K562 (cell line): ENCODE measurements around the gene PSMA7.

ENCODE experiments used
- CTBP1 ChIP-seq: fragments of 450-650 bp; IDR thresholded peaks from 2 replicates; pipeline ENCODE4 v1.6.1; 2016; ENCODE audit warnings: borderline replicate concordance
- CTCF ChIP-seq, 3 experiments: IDR thresholded peaks in 2 of 3; conservative IDR thresholded peaks in 1 of 3; 2 replicates each; pipeline ENCODE4 v1.5.1; 2011 to 2012; ENCODE audit warnings: low read length in 3 of 3, mild to moderate bottlenecking in 3 of 3, control low read depth in 2 of 3, improper control_type of control experiment in 1 of 3, inconsistent platforms in 1 of 3, low read depth in 1 of 3, mixed read lengths in 1 of 3, moderate library complexity in 1 of 3; ENCODE audit not compliant: insufficient read depth in 2 of 3
- GTF2A2 ChIP-seq: IDR thresholded peaks from 2 replicates; pipeline ENCODE4 v1.6.1; 2016; ENCODE audit warnings: mild to moderate bottlenecking, missing genetic modification characterization, missing compliant biosample characterization
- KLF13 ChIP-seq: fragments of 450-650 bp; IDR thresholded peaks from 2 replicates; pipeline ENCODE4 v1.6.1; 2016; ENCODE audit warnings: missing genetic modification characterization, low read depth, mild to moderate bottlenecking, missing compliant biosample characterization, moderate library complexity, borderline replicate concordance
- MTA3 ChIP-seq: fragments of 450-650 bp; formaldehyde crosslinking; IDR thresholded peaks from 2 replicates; pipeline ENCODE4 v1.6.1; 2017; ENCODE audit warnings: mild to moderate bottlenecking, borderline replicate concordance
- RERE ChIP-seq: sonication (generic); formaldehyde crosslinking; IDR thresholded peaks from 2 replicates; pipeline ENCODE4 v1.8.0; 2023; ENCODE audit warnings: missing genetic modification reagents, mild to moderate bottlenecking, borderline replicate concordance
- SLC30A9 ChIP-seq: fragments of 250-450 bp; sonication (Bioruptor Pico); IDR thresholded peaks from 2 replicates; pipeline ENCODE4 v1.8.0; 2022; ENCODE audit warnings: mild to moderate bottlenecking, moderate library complexity
- SMAD2 ChIP-seq: fragments of 150-350 bp; IDR thresholded peaks from 2 replicates; pipeline ENCODE4 v1.6.1; 2014; ENCODE audit warnings: low read depth, mild to moderate bottlenecking, low read length
- SMAD4 ChIP-seq: fragments of 250-450 bp; sonication (Bioruptor Pico); conservative IDR thresholded peaks from 2 replicates; pipeline ENCODE4 v1.8.0; 2021; ENCODE audit warnings: inconsistent platforms, mild to moderate bottlenecking, moderate library complexity
- SMARCA5 ChIP-seq: fragments of 450-650 bp; IDR thresholded peaks from 2 replicates; pipeline ENCODE4 v1.6.1; 2016
- ZBTB1 ChIP-seq: sonication (generic); formaldehyde crosslinking; IDR thresholded peaks from 2 replicates; pipeline ENCODE4 v1.8.1; 2023; ENCODE audit warnings: missing genetic modification reagents, low read depth, mild to moderate bottlenecking, borderline replicate concordance
- ZNF583 ChIP-seq: fragments of 250-450 bp; sonication (Bioruptor Pico); IDR thresholded peaks from 2 replicates; pipeline ENCODE4 v1.4.0; 2020

- TF ChIP-seq GTF2A2 (no peak), MTA3 (no peak), SLC30A9 (CRISPR knock-in tag) (no peak), ZNF583 (CRISPR knock-in tag) (no peak), CTCF (IDR thresholded peaks at IDR 0.05 in 2 of 3, conservative IDR thresholded peaks at IDR 0.05 in 1 of 3; ENCODE audit: insufficient read depth in 2 of 3, low read depth in 1 of 3, low read length in 3 of 3) (no peak), ZBTB1 (CRISPR knock-in tag) (no peak), CTBP1 (no peak), SMAD4 (no peak), KLF13 (tag) (no peak), RERE (CRISPR knock-in tag) (no peak), SMAD2 (no peak), SMARCA5 (no peak)
Observed at GRCh38 chr20:62138204-62138543, 5.0 kb downstream of the PSMA7 start.
